LNCAP (cell line): Measurements from ENCODE around the gene TTI1.

Source experiments
- CTCF ChIP-seq: fragments of 450-650 bp; IDR thresholded peaks from 2 replicates; pipeline ENCODE4 v1.5.1; 2017; ENCODE audit warnings: mild to moderate bottlenecking

The TTI1 gene

GRCh38 chr20:37938954-37939353 lies 94.3 kb downstream of the TTI1 start:
- TF ChIP-seq CTCF = no peak

- no peak for TF ChIP-seq CTCF
These were observed 95.0 kb downstream of the TTI1 start for GRCh38 chr20:37938181-37938750.

GRCh38 chr20:37937686-37938085 lies 95.6 kb downstream of the TTI1 start:
- TF ChIP-seq CTCF = no peak

GRCh38 chr20:37936451-37936850 lies 96.8 kb downstream of the TTI1 start:
- no peak for TF ChIP-seq CTCF

GRCh38 chr20:37936041-37936440 lies 97.2 kb downstream of the TTI1 start:
- no peak for TF ChIP-seq CTCF

- TF ChIP-seq CTCF = no peak
These were observed 97.8 kb downstream of the TTI1 start for GRCh38 chr20:37935435-37935834.

- TF ChIP-seq CTCF = no peak
These were observed 98.5 kb downstream of the TTI1 start for GRCh38 chr20:37934634-37935375.
